Epithelial cell of esophagus (primary cell): ENCODE measurements around the gene BIRC2.

ENCODE experiments used
- DNase-seq: peaks from one replicate; pipeline ENCODE4 v3.0.0; 2010; ENCODE audit warnings: low read depth
- H3K4me3 ChIP-seq: 2 replicates; pipeline ENCODE4 v1.5.1; 2011; ENCODE audit warnings: mild to moderate bottlenecking, low read length, control low read depth
- TF ChIP-seq, protein P1 (sequence below): IDR thresholded peaks from 2 replicates; pipeline ENCODE4 v1.5.1; 2011; ENCODE audit warnings: low read depth, mild to moderate bottlenecking, low read length, control low read depth, inconsistent platforms; ENCODE audit not compliant: insufficient read depth; ENCODE audit errors: missing control alignments

The BIRC2 gene

GRCh38 chr11:102395720-102396393 lies 48.8 kb downstream of the BIRC2 start:
- H3K4me3 ChIP-seq = no peak overlapping the region
- TF ChIP-seq, protein P1, sequence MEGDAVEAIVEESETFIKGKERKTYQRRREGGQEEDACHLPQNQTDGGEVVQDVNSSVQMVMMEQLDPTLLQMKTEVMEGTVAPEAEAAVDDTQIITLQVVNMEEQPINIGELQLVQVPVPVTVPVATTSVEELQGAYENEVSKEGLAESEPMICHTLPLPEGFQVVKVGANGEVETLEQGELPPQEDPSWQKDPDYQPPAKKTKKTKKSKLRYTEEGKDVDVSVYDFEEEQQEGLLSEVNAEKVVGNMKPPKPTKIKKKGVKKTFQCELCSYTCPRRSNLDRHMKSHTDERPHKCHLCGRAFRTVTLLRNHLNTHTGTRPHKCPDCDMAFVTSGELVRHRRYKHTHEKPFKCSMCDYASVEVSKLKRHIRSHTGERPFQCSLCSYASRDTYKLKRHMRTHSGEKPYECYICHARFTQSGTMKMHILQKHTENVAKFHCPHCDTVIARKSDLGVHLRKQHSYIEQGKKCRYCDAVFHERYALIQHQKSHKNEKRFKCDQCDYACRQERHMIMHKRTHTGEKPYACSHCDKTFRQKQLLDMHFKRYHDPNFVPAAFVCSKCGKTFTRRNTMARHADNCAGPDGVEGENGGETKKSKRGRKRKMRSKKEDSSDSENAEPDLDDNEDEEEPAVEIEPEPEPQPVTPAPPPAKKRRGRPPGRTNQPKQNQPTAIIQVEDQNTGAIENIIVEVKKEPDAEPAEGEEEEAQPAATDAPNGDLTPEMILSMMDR = no peak
- no peak for DNase-seq

DNA sequence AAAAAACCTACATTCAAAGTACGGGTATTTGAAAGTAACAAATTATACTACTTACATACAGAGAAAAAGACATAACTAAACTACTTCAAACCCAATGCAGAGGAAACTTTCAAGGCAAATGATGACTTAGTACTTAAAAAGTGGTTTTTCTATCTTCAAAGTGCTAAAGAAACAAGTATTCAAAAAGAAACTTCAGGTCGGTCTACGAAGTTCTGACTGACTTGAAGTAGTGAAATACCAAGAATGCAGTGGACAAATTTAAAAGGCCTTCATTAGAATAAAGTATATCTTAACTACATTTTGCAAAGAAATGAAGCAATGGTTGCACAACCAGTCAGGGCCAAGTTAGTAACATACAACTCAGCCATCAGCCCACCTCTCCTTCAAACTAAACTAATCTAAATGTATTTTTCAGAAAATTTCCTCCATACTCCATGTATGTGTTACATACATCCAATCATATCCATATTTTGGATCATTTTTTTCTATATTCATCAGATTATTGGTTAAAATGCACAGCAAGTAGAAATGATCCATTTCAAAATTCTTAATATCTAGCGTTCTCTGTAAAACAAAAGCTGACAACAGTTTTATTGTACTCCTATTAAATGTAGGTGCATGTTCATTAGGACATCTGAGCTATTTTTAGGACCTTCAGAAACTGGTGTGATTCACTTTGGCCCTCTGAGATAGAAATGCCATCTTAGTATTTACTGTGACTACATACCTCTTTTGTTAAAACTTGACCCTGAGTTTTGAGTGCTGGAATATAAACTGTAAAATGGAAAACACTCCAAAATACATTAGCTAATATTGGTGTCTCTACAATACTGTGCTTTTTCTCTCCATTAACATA lies 49.9 kb downstream of the BIRC2 start:
- TF ChIP-seq, protein P1 = no peak
- DNase-seq = no peak
- no peak overlapping the region for H3K4me3 ChIP-seq

DNA sequence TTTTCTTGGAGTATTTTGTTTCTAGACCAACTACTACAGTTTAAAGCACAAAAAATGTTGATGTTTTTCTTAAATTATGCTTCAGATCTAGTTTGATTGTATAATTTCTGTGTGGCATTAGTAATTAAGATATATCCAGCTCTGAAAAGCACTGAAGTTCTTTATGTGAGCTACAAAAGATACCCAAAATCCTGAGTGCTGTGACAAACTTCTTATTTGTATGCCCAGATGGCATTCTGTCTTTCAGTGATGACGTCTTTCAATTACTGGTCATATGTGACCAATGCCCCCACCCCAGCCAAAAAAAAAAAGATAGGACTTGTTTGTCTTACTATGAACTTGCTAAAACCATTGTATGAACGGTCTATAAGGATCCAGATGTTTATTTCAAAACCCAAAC lies 51.3 kb downstream of the BIRC2 start:
- DNase-seq = no peak
- no peak overlapping the region for H3K4me3 ChIP-seq
- TF ChIP-seq, protein P1 = no peak

DNA sequence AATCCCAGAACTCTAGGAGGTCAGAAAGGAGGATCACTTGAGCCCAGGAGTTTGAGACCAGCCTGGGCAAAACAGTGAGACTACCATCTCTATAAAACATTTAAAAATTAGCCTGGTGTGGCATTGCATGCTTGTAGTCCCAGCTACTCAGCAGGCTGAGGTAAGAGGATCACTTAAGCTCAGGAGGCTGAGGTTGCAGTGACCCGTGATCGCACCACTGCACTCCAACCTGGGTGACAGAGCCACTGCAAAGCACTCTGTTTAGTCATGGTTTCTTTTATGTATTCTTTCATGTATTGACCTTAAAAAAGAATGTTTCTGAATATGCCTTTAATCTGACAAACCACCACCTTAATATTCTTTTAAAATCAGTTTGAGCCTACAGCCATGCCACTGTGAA lies 52.2 kb downstream of the BIRC2 start:
- DNase-seq = no peak
- TF ChIP-seq, protein P1 = no peak
- no peak overlapping the region for H3K4me3 ChIP-seq

GRCh38 chr11:102400603-102401002 lies 53.6 kb downstream of the BIRC2 start:
- no peak for DNase-seq
- no peak overlapping the region for H3K4me3 ChIP-seq
- TF ChIP-seq, protein P1 = no peak

GRCh38 chr11:102401905-102402304 lies 54.9 kb downstream of the BIRC2 start:
- no peak for DNase-seq
- TF ChIP-seq, protein P1 = no peak
- H3K4me3 ChIP-seq = no peak overlapping the region
